ENCODE data around the gene FXYD6.
"Not testable (repeated sequence)": the region's sequence is repeated elsewhere in the genome, so short reads cannot be mapped to it uniquely, and the experiment has no call there.

The FXYD6 gene

DNA sequence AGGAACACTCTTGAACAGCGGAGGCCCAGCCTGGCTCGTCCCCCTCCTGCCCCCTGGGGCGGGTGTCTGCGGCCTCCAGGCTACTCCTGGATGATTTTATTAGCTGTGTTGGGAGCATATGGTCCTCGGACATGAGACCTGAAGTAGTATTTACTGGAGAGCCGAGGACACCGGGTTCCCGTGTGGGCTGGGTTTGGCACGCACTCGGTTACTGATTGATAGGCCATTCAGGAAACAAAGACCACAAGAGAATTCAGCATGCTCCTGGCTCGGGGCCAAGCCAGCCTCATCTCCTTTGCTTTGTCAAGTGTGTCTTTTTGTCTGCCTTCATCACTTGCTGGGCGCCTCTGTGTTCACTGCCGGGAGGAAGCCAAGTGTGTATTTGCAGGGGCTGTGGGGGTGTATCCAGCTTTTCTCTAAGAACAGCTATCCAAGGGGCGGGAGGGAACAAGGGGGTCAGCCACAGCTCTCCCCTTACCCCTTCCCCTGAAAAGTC lies 61.6 kb downstream of the FXYD6 start:
- H3K4me3 ChIP-seq (IDR thresholded peaks at IDR 0.05; ENCODE audit: insufficient read depth, low read depth, low read length) = no peak overlapping the region
- no peaks in the 10 kb centered on the region for H3K79me2 ChIP-seq (ENCODE audit: insufficient read depth, low read depth)
- H3K4me1 ChIP-seq (ENCODE audit: low read depth, poor library complexity, severe bottlenecking) = peaks cover 45% of the 10 kb centered on the region
- H3K27ac ChIP-seq = peak overlapping the region; percentile 85
- no peaks in the 10 kb centered on the region for H3K27me3 ChIP-seq (ENCODE audit: insufficient read depth, low read depth)
- TF ChIP-seq, protein P1, sequence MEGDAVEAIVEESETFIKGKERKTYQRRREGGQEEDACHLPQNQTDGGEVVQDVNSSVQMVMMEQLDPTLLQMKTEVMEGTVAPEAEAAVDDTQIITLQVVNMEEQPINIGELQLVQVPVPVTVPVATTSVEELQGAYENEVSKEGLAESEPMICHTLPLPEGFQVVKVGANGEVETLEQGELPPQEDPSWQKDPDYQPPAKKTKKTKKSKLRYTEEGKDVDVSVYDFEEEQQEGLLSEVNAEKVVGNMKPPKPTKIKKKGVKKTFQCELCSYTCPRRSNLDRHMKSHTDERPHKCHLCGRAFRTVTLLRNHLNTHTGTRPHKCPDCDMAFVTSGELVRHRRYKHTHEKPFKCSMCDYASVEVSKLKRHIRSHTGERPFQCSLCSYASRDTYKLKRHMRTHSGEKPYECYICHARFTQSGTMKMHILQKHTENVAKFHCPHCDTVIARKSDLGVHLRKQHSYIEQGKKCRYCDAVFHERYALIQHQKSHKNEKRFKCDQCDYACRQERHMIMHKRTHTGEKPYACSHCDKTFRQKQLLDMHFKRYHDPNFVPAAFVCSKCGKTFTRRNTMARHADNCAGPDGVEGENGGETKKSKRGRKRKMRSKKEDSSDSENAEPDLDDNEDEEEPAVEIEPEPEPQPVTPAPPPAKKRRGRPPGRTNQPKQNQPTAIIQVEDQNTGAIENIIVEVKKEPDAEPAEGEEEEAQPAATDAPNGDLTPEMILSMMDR (conservative IDR thresholded peaks at IDR 0.05; ENCODE audit: low read depth, low read length) = no peak
- peak overlapping the region; percentile 38 for H3K4me2 ChIP-seq
- peak overlapping the region; percentile 49 for H3K9ac ChIP-seq
- H2AFZ ChIP-seq (ENCODE audit: low read depth) = peak overlapping the region; percentile 66
- no peaks in the 10 kb centered on the region for H3K36me3 ChIP-seq (ENCODE audit: insufficient read depth)
- H4K20me1 ChIP-seq (ENCODE audit: insufficient read depth) = no peaks in the 10 kb centered on the region

DNA sequence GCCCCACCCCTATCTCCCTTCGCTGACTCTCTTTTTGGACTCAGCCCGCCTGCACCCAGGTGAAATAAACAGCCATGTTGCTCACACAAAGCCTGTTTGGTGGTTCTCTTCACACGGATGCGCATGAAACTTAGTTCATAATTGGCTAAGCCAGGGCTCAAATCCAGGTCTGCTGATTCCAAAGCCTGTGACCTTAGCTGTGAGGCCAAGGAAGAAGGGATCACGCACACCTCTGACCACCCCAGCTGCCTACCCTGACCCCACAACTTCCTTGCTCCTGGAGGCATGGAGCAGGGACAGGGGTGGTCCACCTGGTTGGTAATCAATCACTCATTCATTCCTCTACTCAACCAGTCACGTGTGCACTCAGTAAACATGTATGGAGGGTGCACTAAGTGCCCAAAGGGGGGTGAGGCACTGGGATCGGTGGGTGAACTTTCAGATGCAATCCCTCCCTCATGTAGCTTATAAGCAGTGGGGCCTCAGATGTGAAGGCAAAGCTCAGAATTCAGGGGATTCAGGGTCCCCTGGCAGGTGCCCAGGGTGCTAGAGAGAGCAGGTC lies 62.2 kb downstream of the FXYD6 start:
- H3K9ac ChIP-seq = peak overlapping the region; percentile 49; the same call in 1 of the 2 replicates
- peak overlapping the region; percentile 38 for H3K4me2 ChIP-seq
- TF ChIP-seq, protein P1 (conservative IDR thresholded peaks at IDR 0.05; ENCODE audit: low read depth, low read length) = no peak
- no peaks in the 10 kb centered on the region for H3K27me3 ChIP-seq (ENCODE audit: insufficient read depth, low read depth)
- peak overlapping the region; percentile 66 for H2AFZ ChIP-seq (ENCODE audit: low read depth)
- no peaks in the 10 kb centered on the region for H3K36me3 ChIP-seq (ENCODE audit: insufficient read depth)
- H3K4me3 ChIP-seq (IDR thresholded peaks at IDR 0.05; ENCODE audit: insufficient read depth, low read depth, low read length) = no peak overlapping the region
- H4K20me1 ChIP-seq (ENCODE audit: insufficient read depth) = no peaks in the 10 kb centered on the region
- no peaks in the 10 kb centered on the region for H3K79me2 ChIP-seq (ENCODE audit: insufficient read depth, low read depth)
- H3K4me1 ChIP-seq (ENCODE audit: low read depth, poor library complexity, severe bottlenecking) = peaks cover 45% of the 10 kb centered on the region
- H3K27ac ChIP-seq = peak overlapping the region; percentile 85

DNA sequence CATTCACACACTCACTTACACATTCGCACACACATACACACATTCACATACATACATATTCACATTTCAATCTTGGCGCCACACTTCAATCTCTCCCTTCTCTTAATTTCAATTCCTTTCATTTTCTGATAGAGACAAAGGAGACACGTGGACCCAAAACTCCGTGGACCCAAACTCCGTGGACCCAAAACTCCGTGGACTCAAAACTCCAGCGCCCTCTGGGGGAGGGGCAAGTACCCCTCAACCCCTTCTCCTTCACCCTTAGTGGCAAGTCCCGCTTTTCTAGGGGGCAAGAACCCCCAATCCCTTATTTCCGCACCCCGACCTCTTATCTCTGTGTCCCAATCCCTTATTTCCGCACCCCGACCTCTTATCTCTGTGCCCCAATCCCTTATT lies 66.4 kb downstream of the FXYD6 start:
- H3K4me2 ChIP-seq; H3K4me3 ChIP-seq (IDR thresholded peaks at IDR 0.05; ENCODE audit: insufficient read depth, low read depth, low read length); H4K20me1 ChIP-seq (ENCODE audit: insufficient read depth); H3K36me3 ChIP-seq (ENCODE audit: insufficient read depth); H3K9ac ChIP-seq; H2AFZ ChIP-seq (ENCODE audit: low read depth); H3K79me2 ChIP-seq (ENCODE audit: insufficient read depth, low read depth); H3K27me3 ChIP-seq (ENCODE audit: insufficient read depth, low read depth); H3K27ac ChIP-seq: not testable (repeated sequence)
- H3K4me1 ChIP-seq (ENCODE audit: low read depth, poor library complexity, severe bottlenecking) = peaks cover 22% of the 10 kb centered on the region

DNA sequence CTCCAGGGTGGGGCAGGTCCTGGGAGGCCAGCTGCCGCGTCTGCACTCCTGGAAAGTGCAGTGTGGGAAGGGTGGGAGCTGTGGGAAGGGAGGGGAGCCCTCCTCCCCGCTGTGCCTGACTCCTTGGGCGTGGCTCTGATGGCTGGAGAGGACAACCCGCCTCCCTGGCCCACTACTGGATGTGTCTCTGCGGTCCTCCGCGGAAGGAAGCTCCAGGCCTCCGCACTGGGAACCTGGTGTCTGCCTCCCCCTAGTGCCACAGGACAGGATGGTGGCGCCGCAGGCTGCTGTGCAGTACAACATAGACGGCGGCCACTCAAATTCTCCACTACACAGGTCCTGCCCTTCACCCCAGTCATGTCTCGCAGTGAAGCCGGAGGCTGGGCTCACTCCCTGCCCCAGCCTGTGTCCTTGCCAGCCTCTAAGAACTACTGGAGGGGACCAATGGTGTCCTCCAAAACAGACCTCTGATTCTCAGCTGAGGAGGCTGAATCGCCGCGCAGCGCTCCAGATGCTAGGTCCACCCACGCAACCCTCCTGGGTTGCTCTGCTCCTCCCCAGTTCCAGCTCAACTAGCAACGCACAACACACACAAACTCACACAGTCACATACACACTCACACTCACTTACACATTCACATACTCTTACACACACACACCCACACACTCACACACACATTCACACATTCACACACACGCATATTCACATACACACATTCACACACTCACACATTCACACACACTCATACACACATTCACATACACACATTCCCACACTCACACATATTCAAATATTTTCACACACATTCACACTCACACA lies 67.0 kb downstream of the FXYD6 start:
- no peak overlapping the region for H2AFZ ChIP-seq (ENCODE audit: low read depth)
- no peak overlapping the region for H3K4me3 ChIP-seq (IDR thresholded peaks at IDR 0.05; ENCODE audit: insufficient read depth, low read depth, low read length)
- no peak overlapping the region for H3K9ac ChIP-seq

More for the DNA sequence above, 67.0 kb downstream of the FXYD6 start:
- Histone ChIP-seq H3K4me1 (ENCODE audit: low read depth, poor library complexity, severe bottlenecking) (peaks cover 16% of the 10 kb centered on the region), H4K20me1 (ENCODE audit: insufficient read depth) (no peaks in the 10 kb centered on the region), H3K36me3 (ENCODE audit: insufficient read depth) (no peaks in the 10 kb centered on the region), H3K27ac (no peak overlapping the region), H3K27me3 (ENCODE audit: insufficient read depth, low read depth) (no peaks in the 10 kb centered on the region), H3K79me2 (ENCODE audit: insufficient read depth, low read depth) (no peaks in the 10 kb centered on the region), H3K4me2 (no peak overlapping the region)
- TF ChIP-seq, protein P1 (conservative IDR thresholded peaks at IDR 0.05; ENCODE audit: low read depth, low read length) = no peak

All from KMS-11 (cell line).